K562 (cell line): ENCODE data around the gene ARPC2. TPM values are rescaled to one million over a fixed set of nuclear protein-coding genes. Genes with fewer than 3 reads are reported as not detected.

Experiments
- ARID3A ChIP-seq: IDR thresholded peaks from 2 replicates; pipeline ENCODE4 v1.6.1; 2012; ENCODE audit warnings: low read depth, low read length, improper control_type of control experiment, borderline replicate concordance
- CBX2 ChIP-seq: fragments of 200-600 bp; sonication (generic); IDR thresholded peaks from one replicate; pipeline ENCODE4 v1.6.1; 2012; ENCODE audit warnings: mild to moderate bottlenecking, low read length, inconsistent platforms; ENCODE audit not compliant: insufficient read depth, poor library complexity, severe bottlenecking
- MCM3 ChIP-seq: fragments of 450-650 bp; IDR thresholded peaks from 2 replicates; pipeline ENCODE4 v1.6.1; 2016
- MTF1 ChIP-seq: fragments of 250-450 bp; sonication (Bioruptor Pico); IDR thresholded peaks from 2 replicates; pipeline ENCODE4 v1.9.0; 2021; ENCODE audit warnings: moderate library complexity, mild to moderate bottlenecking, inconsistent platforms, borderline replicate concordance
- POLR3G ChIP-seq: IDR thresholded peaks from 2 replicates; pipeline ENCODE4 v1.6.1; 2011; ENCODE audit not compliant: insufficient read length, insufficient replicate concordance; ENCODE audit errors: extremely low read depth
- RB1 ChIP-seq: fragments of 450-650 bp; IDR thresholded peaks from 2 replicates; pipeline ENCODE4 v1.6.1; 2017; ENCODE audit warnings: low read depth, mild to moderate bottlenecking
- SIX5 ChIP-seq, 2 experiments: IDR thresholded peaks; 2 replicates each; pipeline ENCODE4 v1.6.1; 2011; ENCODE audit warnings: low read length in 2 of 2, borderline replicate concordance in 1 of 2, low read depth in 1 of 2, mild to moderate bottlenecking in 1 of 2, moderate library complexity in 1 of 2; ENCODE audit not compliant: insufficient read depth in 1 of 2
- TSC22D4 ChIP-seq: fragments of 450-650 bp; IDR thresholded peaks from 2 replicates; pipeline ENCODE4 v1.6.1; 2016; ENCODE audit warnings: missing genetic modification characterization, missing biosample characterization, control low read depth
- ZBTB1 ChIP-seq: sonication (generic); formaldehyde crosslinking; IDR thresholded peaks from 2 replicates; pipeline ENCODE4 v1.8.1; 2023; ENCODE audit warnings: missing genetic modification reagents, low read depth, mild to moderate bottlenecking, borderline replicate concordance
- ZNF282 ChIP-seq: sonication (generic); formaldehyde crosslinking; IDR thresholded peaks from 2 replicates; pipeline ENCODE4 v1.8.1; 2023; ENCODE audit warnings: missing genetic modification reagents
- ZNF395 ChIP-seq: fragments of 200-800 bp; sonication (Bioruptor generic); IDR thresholded peaks from 2 replicates; pipeline ENCODE4 v1.6.1; 2017; ENCODE audit warnings: missing genetic modification characterization, missing compliant biosample characterization
- ZNF449 ChIP-seq: fragments of 250-450 bp; sonication (Bioruptor Pico); IDR thresholded peaks from 2 replicates; pipeline ENCODE4 v1.8.0; 2022; ENCODE audit warnings: moderate library complexity, mild to moderate bottlenecking, inconsistent platforms
- polyA plus RNA-seq, 8 experiments: library from polyadenylated mRNA; depleted of rRNA in 4 of 8; stranded (reverse) in 5 of 8; unstranded in 3 of 8; fragments of >200 nt; fragmentation: Nextera tagmentation in 2 of 8; fragmentation: Illumina TruSeq in 1 of 8; extraction: Ambion mirVana in 2 of 8; extraction: Trizol in 1 of 8; gene quantifications; 2 replicates each; pipeline versions ENCODE4 v1.2.1 to v1.2.3, GENCODE V29; 2011 to 2014; ENCODE audit warnings: inconsistent platforms in 1 of 8, missing spikeins in 1 of 8
- total RNA-seq, 7 experiments: library from RNA; depleted of rRNA in 6 of 7; stranded (reverse); fragments of >200 nt in 6 of 7; fragmentation: Illumina TruSeq in 2 of 7; extraction: Trizol in 2 of 7; gene quantifications; 2 replicates each; pipeline versions ENCODE4 v1.2.1 to v1.2.3, GENCODE V29; 2011 to 2021; ENCODE audit warnings: low replicate concordance in 1 of 7
- TF ChIP-seq, protein P1 (sequence below), 2 experiments: fragments of 150-350 bp in 1 of 2; IDR thresholded peaks; 2 replicates each; pipeline ENCODE4 v1.6.1; 2012 to 2016; ENCODE audit warnings: low read depth in 2 of 2, low read length in 2 of 2, mild to moderate bottlenecking in 1 of 2, moderate library complexity in 1 of 2
- TF ChIP-seq, protein P2 (sequence below): IDR thresholded peaks from 2 replicates; pipeline ENCODE4 v1.6.1; 2014; ENCODE audit warnings: antibody characterized with exemption
- TF ChIP-seq, protein P3 (sequence below): fragments of 250-450 bp; sonication (Bioruptor Pico); IDR thresholded peaks from 2 replicates; pipeline ENCODE4 v1.4.0; 2020; ENCODE audit warnings: mild to moderate bottlenecking

ARPC2 gene
- total and polyA plus RNA-seq, 9 of the 15 experiments (the other 6 are each of a cell fraction or from before 2014, with no cell fraction given) = 81.9 to 187 (median 103) TPM

- TF ChIP-seq ZNF282 (CRISPR knock-in tag) = no peak
- no peak for TF ChIP-seq TSC22D4
- no peak for TF ChIP-seq MCM3
- TF ChIP-seq POLR3G = no peak
- TF ChIP-seq, protein P1, sequence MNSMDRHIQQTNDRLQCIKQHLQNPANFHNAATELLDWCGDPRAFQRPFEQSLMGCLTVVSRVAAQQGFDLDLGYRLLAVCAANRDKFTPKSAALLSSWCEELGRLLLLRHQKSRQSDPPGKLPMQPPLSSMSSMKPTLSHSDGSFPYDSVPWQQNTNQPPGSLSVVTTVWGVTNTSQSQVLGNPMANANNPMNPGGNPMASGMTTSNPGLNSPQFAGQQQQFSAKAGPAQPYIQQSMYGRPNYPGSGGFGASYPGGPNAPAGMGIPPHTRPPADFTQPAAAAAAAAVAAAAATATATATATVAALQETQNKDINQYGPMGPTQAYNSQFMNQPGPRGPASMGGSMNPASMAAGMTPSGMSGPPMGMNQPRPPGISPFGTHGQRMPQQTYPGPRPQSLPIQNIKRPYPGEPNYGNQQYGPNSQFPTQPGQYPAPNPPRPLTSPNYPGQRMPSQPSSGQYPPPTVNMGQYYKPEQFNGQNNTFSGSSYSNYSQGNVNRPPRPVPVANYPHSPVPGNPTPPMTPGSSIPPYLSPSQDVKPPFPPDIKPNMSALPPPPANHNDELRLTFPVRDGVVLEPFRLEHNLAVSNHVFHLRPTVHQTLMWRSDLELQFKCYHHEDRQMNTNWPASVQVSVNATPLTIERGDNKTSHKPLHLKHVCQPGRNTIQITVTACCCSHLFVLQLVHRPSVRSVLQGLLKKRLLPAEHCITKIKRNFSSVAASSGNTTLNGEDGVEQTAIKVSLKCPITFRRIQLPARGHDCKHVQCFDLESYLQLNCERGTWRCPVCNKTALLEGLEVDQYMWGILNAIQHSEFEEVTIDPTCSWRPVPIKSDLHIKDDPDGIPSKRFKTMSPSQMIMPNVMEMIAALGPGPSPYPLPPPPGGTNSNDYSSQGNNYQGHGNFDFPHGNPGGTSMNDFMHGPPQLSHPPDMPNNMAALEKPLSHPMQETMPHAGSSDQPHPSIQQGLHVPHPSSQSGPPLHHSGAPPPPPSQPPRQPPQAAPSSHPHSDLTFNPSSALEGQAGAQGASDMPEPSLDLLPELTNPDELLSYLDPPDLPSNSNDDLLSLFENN (IDR thresholded peaks at IDR 0.05; ENCODE audit: low read depth in 2 of 2, low read length in 2 of 2) = no peak
- peak; percentile 76; the same call in 1 of the 2 replicates for TF ChIP-seq RB1
- TF ChIP-seq MTF1 (CRISPR knock-in tag) = no peak
- TF ChIP-seq, protein P2, sequence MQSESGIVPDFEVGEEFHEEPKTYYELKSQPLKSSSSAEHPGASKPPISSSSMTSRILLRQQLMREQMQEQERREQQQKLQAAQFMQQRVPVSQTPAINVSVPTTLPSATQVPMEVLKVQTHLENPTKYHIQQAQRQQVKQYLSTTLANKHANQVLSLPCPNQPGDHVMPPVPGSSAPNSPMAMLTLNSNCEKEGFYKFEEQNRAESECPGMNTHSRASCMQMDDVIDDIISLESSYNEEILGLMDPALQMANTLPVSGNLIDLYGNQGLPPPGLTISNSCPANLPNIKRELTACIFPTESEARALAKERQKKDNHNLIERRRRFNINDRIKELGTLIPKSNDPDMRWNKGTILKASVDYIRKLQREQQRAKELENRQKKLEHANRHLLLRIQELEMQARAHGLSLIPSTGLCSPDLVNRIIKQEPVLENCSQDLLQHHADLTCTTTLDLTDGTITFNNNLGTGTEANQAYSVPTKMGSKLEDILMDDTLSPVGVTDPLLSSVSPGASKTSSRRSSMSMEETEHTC = no peak
- no peak for TF ChIP-seq ARID3A
- TF ChIP-seq SIX5 (IDR thresholded peaks at IDR 0.05; ENCODE audit: borderline replicate concordance in 1 of 2, insufficient read depth in 1 of 2, low read depth in 1 of 2, low read length in 2 of 2) = no peak
- TF ChIP-seq ZBTB1 = no peak
- no peak for TF ChIP-seq CBX2
- TF ChIP-seq ZNF395 (CRISPR knock-in tag) = no peak
- no peak for TF ChIP-seq ZNF449
- TF ChIP-seq, protein P3, sequence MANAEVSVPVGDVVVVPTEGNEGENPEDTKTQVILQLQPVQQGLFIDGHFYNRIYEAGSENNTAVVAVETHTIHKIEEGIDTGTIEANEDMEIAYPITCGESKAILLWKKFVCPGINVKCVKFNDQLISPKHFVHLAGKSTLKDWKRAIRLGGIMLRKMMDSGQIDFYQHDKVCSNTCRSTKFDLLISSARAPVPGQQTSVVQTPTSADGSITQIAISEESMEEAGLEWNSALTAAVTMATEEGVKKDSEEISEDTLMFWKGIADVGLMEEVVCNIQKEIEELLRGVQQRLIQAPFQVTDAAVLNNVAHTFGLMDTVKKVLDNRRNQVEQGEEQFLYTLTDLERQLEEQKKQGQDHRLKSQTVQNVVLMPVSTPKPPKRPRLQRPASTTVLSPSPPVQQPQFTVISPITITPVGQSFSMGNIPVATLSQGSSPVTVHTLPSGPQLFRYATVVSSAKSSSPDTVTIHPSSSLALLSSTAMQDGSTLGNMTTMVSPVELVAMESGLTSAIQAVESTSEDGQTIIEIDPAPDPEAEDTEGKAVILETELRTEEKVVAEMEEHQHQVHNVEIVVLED (CRISPR knock-in tag) = no peak
Observed at GRCh38 chr2:218301176-218301819, 84.3 kb downstream of the ARPC2 start (continued).
